ENCODE results near the gene MYOZ3.
A peak's percentile ranks its signal among the peaks of the same experiment; 100 is the strongest.

Gene MYOZ3

DNA sequence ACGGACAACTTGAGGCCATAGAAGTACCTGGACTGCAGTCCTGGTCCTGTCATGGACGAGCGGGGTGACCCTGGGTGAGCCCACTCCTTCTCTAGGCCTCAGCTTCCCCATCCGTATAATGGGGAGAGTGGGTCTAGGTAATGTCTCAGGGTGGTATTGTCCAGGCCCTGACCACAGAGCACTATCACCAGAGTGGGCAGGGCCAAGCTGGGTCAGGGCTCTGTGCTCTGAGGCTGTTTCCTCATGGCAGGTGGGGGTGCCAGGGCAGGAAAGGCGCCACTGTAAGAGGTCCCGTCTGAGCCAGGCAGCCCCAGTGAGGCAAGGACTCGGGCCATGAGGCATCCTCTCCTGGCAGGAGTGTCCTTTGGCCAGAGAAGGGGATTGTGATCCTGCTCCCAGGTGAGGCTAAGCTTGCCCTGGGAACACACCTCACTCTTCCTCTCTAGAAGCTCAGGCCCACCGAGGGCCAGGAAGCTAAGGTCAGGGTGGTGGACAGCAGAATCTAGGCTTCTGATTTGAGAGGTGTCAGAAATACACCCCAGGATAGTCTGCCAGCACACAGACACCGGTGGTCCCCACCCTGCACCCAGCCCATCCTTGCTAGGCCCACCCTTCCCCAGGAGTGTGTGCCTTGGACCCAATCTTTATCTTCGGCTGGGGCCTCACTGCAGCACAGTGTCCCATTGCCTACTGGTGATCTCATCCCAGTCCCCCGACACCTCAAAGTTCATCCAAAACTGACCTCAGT is 1.5 kb upstream of the MYOZ3 start:
- DNase-seq = no peak

DNA sequence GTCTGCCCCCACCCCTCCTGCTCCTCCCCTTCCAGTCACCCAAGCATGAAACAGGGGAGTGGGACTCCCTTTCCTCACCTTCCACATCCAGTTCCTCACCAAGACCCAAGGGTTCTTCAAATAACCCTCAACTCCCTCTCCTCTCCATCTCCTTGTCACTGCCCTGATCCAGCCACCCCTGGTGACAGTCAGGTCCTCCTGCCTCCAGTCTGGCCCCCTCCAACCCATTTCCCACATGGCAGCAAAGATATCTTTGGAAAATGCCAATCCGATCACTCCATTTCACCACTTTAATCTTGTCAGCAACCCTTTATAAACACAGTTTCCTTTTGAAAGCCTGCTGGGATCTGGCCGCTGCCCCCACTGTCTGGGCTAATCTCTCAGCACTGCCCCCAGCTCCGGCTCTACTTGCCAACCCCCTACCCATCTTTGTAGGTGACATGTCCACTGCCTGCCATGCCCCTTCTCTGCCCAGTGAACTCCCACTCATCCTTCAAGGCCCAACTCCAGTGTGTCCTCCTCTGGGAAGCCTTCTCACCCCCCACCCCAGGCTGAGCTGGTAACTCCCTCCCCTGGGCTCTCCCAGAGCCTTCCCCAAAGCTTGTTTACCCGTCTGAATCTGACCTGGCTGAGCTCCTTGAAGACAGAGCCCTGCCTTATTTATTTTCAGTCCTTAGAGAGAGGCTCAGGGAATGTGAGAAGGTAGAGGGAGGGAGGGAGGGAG is 781 bp upstream of the MYOZ3 start:
- no peak for DNase-seq

DNA sequence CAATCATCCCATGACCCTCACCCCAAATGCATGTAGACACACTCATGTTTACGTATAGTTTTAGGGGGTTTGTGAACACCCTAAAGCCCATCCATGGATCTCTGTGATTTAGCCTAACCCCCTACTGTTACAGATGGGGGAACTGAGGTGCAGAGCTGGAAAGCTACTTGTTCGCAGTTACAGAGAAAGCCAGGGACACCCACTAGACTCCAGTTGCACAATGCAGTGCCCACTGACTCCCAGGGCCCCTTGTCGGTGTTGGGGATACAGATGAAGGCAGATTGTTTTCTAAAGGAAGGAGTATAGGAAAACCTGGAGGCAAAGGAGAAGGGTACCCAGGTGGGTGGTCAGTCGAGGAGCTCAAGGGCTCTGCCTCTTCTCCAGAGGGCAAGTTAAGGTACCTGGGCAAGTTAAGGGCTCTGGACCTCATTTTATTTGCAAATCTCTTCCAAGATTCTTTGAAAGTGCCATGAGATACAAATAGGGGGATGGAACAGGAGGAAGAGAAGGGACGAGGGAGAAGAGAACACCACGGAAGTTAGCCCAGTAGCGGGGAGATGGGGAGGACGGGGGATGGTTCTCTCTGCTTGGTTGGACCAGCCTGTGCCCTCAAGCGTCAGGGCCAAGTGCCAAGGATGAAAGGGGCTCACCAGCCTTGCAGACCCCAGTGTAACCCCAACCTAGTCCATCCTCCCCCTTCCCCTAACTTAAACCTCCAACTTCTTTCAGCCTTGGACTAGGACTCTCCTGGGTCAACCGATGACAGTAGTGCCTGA is 958 bp downstream of the MYOZ3 start:
- no peak for DNase-seq

DNA sequence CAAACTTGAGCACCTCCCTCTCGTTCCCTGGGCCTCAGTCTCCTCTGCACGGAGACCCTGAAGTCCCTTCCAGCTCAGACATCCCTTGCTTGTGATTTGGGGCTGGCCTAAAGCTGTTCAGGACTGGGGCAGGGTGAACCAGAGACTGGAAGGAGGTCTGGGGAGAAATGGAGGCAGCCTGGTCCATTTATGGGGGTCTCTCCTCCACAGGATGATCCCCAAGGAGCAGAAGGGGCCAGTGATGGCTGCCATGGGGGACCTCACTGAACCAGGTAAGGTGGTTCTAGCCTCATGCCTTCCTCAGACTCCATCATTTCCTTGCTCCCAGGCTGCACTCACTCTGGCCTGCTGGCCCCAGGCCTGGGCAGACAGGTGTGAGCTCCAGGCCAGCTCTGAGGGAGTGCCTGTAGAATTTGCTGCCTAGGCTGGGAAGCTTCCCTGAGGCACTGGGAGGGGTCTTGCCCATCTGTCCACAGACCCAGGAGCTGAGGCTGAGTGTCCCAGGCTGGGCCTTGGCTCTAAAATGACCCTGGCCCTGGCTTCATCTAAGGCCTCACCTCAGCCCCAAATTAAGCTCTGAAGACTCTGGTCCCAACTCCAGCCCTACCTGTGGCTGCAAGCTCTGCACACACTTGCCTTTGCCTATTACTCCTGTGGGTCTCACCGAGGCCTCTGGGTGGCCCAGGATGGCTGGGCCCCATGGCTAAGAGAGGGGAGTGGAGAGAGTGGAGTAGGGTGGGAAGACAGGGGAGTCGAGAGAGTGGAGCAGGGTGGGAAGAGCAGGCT is 1.9 kb downstream of the MYOZ3 start:
- no peak for DNase-seq

DNA sequence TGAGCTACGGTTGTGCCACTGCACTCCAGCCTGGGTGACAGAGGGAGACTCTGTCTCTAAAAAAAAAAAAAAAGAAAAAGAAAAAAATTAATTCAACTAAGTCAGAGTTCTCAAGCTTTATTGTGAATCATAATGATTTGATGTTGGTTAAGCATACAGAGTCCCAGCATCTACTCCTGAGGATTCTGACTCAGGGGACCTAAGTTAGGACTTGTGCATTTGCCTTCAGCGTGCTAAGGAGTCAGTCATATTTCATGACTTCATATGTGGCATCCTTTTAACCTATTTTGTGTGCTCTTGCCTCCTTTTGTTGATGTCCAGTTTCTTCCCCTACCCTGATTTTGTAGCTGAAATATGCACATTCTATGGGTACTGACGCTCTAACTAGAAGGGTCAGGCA is 2.9 kb downstream of the MYOZ3 start:
- DNase-seq = no peak

DNA sequence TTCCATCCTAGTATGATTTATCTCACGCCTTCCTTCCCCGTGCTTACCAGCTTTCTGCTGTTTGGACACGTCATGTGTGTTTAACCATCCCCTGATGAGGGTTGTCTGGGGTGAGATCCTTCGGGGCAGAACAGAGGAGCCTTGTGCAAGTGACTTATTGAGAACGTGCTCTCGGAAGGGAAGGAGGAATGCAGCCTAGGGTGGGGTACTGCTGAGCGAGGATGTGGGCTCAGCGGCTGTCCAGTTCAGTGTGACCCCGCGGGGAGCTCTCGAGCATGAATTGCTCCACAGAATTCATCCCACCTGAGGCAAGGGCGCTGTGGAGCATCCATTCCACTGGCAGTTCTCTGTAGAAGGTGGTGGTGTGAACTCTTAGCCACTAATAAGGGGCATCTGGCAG is 4.0 kb downstream of the MYOZ3 start:
- DNase-seq = no peak

DNA sequence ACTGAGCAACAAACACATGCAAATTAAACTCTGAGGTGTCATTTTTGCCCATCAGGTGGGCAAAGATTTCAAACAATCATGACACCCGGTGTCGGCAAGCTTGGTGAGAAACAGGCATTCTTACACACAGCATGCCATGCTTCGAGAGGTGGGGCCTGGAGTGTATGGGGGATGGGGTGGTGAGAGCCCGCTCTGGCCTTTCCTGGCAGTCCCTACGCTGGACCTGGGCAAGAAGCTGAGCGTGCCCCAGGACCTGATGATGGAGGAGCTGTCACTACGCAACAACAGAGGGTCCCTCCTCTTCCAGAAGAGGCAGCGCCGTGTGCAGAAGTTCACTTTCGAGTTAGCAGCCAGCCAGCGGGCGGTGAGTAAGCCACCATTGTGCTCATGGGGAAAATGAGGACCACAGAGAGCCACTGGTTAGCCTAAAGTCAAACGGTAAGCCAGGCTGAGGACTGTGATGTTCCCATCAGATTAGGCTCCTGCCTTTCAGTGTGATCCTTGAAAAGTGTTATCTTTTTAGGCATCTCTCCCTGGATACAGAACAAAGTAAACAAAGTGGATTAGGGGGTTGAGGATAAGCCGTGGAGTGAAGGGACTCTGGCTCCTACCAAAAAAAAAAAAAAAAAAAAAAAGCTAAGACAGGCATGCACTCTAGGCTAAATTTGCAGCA is 9.4 kb downstream of the MYOZ3 start:
- DNase-seq = no peak

DNA sequence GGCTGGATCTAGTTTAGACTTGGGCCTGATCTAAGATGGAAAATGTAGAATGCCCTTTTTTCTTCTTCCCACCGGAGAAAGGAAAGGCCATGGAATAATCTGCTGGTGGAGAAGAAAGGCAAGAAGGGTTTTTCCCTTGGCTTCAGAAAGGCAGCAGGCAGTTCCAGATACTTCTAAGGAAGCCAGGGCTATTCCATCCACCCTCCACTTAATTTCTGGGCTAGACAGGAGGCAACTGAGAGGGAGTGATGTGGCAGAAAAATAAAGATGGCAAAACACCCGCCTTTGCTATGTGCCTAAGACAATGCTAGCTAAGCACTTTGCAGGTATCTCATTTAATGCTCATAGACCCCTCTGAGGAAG is 9.9 kb downstream of the MYOZ3 start:
- no peak for DNase-seq

DNA sequence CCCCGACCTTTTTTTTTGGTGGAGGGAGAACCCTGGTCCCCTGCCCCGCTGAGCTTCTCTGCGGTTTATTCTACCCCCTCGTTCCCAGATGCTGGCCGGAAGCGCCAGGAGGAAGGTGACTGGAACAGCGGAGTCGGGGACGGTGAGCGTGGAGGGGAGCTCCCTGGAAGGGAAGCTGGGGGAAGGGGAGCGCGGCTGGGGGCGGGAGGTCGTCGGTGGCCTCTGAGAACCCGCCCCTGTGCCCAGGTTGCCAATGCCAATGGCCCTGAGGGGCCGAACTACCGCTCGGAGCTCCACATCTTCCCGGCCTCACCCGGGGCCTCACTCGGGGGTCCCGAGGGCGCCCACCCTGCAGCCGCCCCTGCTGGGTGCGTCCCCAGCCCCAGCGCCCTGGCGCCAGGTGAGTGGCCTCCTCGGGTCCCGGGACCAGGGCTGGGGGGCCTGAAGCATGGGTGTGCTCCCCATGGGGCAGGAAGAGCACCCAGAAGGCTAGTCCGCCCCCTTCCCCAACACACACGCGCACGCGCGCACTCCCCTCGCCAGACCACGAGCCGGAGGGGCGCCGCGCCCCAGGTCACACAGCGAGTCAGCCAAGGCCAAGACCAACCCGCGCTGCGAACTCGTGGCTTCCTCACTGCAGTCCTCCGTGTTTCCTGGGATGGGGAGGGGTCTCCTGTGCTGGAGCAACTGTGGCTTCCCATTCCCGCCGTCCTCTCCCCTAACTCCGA is 10.6 kb downstream of the MYOZ3 start:
- peak; percentile 31 for DNase-seq

DNA sequence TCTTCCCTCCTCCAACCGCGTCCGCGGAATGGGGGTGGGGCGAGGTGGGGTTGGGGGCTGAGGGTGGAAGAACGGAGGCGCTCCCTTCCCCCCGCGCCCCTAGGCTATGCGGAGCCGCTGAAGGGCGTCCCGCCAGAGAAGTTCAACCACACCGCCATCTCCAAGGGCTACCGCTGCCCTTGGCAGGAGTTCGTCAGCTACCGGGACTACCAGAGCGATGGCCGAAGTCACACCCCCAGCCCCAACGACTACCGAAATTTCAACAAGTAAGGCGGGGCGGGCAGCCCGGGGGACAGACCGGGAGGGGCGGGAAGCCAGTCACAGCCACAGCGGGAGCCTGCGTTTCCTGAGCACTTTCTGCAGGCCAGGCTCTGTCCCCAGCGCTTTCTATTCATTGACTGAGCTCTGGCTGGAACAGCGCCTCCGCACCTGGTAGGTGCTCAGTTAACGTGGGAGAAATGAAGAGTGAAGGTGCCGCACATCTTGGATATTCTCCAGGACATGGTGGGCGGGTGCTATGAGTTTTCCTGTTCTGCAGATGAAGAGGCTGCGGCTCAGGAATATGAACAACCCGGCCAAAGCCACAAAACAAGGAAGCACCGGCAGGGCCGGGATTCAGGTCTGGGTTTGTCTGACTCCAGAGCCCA is 11.3 kb downstream of the MYOZ3 start:
- peak; percentile 35 for DNase-seq

DNA sequence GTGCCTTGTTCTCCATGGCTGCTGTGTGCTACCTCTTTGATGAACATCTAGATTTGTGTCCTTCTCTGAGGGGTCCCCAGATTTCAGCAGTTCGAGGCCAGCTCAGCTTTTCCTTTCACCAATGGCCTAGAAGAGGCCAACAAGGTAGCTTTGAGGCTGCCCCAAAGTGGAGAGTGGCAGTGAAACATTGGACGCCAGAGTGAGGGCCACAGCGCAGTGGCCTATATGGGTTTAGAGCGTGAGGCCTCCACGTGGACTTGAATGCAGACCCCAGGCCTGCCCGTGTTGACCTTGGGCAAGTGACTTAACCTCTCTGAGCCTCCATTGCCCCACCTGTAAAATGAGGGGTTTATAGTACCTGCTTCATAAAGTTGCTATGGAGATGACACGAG is 11.8 kb downstream of the MYOZ3 start:
- DNase-seq = no peak

DNA sequence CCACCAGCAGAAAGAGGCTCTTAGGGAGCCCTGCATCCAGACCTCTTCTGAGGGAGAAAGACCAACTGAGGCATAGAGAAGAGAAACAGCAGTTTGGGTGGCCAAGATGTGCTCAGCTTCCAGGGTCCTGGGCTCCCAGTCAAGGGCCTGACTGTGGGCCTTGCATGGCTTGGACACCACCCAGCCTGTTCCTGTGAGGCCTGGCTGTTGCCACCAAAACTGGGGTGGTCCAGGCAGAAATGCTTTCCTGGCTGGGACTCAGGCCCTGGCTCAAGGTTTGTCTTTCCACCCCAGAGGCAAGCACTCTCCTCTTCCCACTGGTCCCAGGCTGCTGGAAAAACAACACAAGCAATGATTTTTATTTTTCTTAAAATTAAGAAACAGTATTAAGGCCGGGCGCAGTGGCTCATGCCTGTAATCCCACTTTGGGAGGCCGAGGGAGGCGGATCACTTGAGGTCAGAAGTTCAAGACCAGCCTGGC is 13.3 kb downstream of the MYOZ3 start:
- DNase-seq = no peak

DNA sequence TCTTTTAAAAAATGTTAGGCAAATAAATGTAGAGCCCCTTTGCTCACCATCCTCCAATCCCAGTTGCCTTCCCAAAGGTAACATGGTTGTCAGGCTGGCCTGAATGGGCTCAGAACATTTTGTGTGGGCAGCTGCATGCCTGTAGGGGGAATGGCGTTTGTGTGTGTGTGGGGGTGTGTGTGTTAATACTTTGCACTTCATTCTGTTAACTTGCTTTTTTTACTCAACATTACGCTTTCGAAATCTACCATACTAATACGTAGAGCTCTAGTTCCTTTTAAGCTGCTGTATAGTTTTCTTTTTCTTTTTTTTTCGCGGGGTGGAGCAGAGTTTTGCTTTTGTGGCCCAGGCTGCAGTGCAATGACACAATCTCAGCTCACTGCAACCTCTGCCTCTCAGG is 14.0 kb downstream of the MYOZ3 start:
- DNase-seq = no peak

DNA sequence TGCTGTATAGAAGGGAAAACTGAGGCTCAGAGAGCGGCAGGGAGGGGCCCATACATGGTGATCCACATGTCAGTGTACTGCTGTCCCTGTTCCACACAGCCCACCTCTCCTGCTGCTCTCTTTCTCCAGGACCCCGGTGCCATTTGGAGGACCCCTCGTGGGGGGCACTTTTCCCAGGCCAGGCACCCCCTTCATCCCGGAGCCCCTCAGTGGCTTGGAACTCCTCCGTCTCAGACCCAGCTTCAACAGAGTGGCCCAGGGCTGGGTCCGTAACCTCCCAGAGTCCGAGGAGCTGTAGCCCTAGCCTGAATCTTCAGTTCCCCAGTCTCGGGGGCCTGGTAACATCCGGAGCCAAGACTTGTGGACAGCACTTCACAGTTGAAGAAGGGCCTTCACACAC is 15.5 kb downstream of the MYOZ3 start:
- no peak for DNase-seq

DNA sequence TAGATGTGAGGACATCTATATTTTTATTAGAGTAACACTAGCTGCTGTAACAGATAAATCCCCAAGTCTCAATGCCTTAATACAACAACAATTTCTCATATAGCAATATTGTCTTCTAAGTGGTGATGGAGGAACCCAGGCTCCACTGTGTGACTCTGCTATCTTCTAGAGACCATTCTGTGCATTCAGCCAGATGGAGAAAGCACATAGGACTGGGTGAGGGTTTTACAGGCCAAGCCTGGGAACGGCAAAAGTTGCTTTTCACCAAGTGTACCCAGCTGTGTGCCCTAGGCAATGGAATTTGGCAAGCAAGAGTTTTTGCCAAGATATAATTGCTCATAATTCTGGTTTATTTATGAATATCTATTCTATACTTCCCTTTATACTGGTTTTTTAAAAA is 28.1 kb downstream of the MYOZ3 start:
- DNase-seq = no peak

DNA sequence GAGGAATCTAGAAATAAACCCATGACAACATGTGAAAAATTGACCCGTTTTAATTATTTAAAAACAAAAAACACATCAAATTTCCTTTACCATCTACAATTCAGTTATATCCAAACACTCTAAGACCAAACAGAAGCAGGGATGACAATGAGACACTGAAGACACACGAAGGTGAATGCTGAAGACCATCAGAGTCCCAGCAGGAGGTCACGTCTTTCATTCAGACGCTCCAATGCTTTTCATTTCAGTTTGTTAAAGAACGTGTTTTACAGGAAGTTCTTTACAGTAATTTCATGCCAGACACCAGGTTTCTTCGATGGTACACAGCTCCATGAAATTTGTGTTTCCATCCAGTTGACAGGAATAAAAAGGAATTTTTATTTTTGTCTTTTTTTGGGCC is 29.7 kb downstream of the MYOZ3 start:
- no peak for DNase-seq

DNA sequence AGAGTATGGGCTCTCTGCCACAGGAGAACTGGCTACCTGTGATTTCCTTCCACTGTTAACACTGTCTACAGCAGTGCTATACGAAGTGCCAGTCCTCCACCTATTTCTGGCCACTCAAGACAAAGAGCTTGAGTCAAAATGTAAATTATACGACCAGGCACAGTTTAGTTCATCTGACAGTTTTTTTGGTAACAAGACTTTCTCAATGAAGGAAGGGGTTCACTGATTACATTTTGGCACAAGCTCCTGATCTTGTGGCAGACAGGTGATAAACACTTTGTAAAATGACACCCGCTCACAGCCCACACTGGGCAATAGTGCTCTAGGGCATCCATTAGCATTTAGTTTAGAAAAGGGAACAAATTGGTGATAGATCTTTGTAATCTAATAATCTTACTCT is 31.2 kb downstream of the MYOZ3 start:
- DNase-seq = no peak

DNA sequence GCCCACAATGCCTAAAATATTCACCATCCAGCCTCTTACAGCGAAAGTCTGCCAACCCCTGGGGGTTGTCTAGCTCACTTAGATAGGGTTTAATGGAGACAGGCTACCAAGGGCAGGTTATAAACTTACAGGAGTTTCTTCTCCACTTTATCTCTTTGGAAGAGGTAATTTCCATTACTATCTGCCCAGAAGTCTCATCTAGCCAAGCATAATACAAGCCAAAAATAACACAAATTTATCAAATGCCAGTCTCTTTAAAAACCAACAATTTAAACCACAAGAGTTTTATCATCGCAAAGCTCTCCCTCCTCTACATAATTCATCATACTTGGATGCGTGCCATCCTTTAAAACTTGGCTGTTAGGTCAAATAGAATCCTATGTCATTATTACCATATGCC is 33.6 kb downstream of the MYOZ3 start:
- no peak for DNase-seq

DNA sequence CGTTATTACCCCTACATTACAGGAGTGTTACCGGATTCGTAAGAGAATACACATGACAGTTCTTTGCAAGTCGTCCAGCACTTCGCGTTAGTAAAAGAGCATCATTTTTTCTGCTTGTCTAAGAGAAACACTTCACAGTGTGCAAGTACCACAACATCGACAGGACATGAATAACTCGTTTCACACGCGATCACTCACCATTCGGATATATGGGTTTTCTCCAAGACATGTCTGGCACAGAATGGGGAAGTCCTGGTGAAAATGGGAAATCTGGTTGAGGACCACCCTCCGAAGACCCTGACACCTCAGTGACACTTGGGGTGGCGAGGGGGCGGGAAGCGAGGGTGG is 39.2 kb downstream of the MYOZ3 start:
- no peak for DNase-seq

DNA sequence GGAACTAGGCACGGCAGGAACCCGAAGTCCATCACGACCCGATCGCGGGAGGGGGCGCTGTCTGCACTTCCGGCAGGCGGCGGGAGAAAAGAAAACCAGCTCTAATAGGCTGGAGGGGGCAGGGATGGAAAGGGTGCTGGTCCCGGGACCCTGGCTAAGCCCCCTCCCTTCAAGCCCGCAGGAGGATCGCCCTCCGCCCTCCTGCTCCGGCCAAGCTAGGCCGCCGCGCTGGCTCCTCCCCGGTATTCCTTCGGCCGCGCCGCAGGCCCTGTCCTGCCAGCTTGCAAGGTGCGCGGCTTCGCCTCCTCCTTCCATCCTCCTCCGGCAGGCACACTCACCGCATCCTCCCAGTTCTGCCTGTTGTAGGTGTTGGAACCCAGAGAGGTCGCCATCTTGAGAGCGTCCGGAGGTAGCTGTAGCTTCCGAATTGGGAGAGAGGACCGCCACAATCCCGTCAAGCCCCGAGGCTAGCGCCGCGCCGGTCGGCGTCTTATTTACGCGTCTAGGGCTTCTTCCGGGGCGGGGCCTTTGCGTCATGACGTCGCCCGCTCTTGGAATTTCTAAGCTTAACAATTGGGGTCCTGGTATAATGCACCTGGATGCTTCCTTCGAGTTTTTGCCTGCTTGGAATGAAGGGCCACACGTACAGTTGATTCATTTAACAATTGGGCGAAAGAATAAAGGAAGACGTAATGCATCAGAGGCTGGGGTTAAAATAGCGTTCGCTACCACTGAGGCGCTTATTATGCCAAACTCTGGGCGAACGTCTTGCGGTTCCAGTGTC is 39.7 kb downstream of the MYOZ3 start, which contains the start of gene RBM22:
Gene RBM22 (minus strand): TSS at position 469 of the 784 bp plus-strand sequence. CDS start 77 bp downstream, at position 392.
- peak; percentile 94 for DNase-seq

All from activated CD4-positive, alpha-beta T cell treated with anti-CD3 and anti-CD28 coated beads for 48 hours (primary cell).